ENCODE data around the gene ROBO1. TPM values are rescaled to one million over a fixed set of nuclear protein-coding genes. Genes with fewer than 3 reads are reported as not detected.

ROBO1 gene
- total RNA-seq, 1 donor from 2014 or later = 0.64 TPM

DNA sequence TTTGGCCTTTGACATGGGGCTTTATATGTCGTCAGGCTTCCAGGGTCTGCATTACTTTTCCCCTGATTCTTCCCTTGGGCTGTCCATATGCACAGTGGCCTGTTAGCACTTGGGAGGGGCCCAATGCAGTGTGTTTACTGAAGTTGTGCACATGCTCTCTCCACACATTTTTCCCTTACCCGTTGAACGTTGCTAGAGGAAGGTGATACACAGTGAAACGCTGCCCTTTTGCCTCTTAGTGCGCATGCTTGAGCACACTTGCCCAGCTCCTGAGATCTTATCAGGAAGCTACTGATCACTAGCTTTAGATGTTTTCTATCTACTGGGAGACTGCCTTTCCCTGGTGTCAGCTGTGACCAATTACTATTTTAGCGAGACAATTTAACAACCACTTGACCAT, 1198.0 kb downstream of the ROBO1 start:
- DNase-seq (ENCODE audit: low read depth in 2 of 2) = no peak

DNA sequence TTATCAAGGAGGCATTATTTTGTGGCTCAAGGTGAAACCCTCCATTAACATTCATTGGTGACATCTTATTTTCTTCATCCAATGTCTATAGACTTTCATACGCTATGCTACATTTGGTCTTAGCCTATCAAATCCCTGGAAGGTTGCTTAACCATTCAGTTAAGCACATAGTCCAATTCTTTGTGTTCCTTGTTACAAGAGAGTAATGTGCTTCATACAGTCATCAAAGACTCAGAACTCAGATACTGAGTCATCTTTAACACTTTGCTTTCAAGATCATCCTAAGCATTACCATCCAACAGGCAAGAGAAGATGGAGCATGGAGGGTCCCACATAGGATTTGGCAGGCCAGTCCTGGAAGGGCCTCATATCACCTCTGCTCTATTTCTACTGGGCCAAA, 1202.1 kb downstream of the ROBO1 start:
- no peak for DNase-seq (ENCODE audit: low read depth in 2 of 2)

DNA sequence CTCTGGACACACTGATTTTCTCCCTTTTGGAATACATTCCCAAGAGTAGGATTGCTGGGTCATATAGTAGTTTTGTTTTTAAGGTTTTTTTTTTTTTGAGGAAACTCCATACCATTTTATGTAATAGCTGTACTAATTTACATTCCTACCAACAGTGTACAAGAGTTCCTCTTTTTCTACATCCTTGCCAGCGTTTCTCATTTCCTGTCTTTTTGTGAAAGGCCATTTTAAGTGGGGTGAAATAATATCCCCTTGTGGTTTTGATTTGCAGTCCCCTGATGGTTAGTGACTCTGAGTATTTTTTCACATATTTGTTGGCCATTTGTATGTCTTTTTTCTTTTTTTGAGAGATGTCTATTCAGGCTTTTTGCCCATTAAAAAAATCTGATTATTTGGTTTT, 1205.5 kb downstream of the ROBO1 start:
- no peak for DNase-seq (ENCODE audit: low read depth in 2 of 2)

Measured in dermis microvascular lymphatic vessel endothelial cell (primary cell).